HEK293 (cell line): ENCODE results near the gene ZNF473.
A peak's percentile ranks its signal among the peaks of the same experiment; 100 is the strongest.
"Not testable (repeated sequence)": the region's sequence is repeated elsewhere in the genome, so short reads cannot be mapped to it uniquely, and the experiment has no call there.

Experiments used
- CTCF ChIA-PET: fragments of 350-600 bp; formaldehyde crosslinking; extraction: SDS; loops from one replicate; lab custom pipeline; 2021; ENCODE audit warnings: antibody characterized with exemption; lab: Yijun Ruan, JAX
- POLR2A ChIA-PET: fragments of 300-600 bp; formaldehyde crosslinking; extraction: SDS; loops from one replicate; lab custom pipeline; 2020; ENCODE audit warnings: antibody characterized with exemption, inconsistent platforms; lab: Yijun Ruan, JAX
- H3K27ac ChIP-seq: fragments of 200-500 bp; sonication (Bioruptor generic); 2 replicates; pipeline ENCODE4 v1.5.1; 2014; ENCODE audit warnings: low read depth, low read length, control low read depth, inconsistent platforms; ENCODE audit errors: extremely low read depth
- H3K36me3 ChIP-seq, 2 experiments: fragments of 200-500 bp in 1 of 2; sonication (Bioruptor generic) in 1 of 2; 1 replicate in 1 of 2; 2 replicates in 1 of 2; pipeline ENCODE4 v1.5.1; 2014 to 2017; ENCODE audit warnings: inconsistent platforms in 2 of 2, low read length in 2 of 2; ENCODE audit not compliant: control insufficient read depth in 2 of 2, insufficient read depth in 1 of 2
- H3K4me1 ChIP-seq: fragments of 200-500 bp; sonication (Bioruptor generic); 2 replicates; pipeline ENCODE4 v1.5.1; 2014; ENCODE audit warnings: mild to moderate bottlenecking, low read length, inconsistent platforms; ENCODE audit not compliant: control insufficient read depth, insufficient read depth
- H3K4me3 ChIP-seq: 2 replicates; pipeline ENCODE4 v1.5.1; 2011; ENCODE audit warnings: low read depth, mild to moderate bottlenecking, control low read depth, low read length, moderate library complexity
- H3K9me3 ChIP-seq: fragments of 200-500 bp; sonication (Bioruptor generic); 2 replicates; pipeline ENCODE4 v1.5.1; 2014; ENCODE audit warnings: low read depth, low read length, inconsistent platforms; ENCODE audit not compliant: control insufficient read depth, insufficient read depth
- IKZF3 ChIP-seq: fragments of 450-650 bp; IDR thresholded peaks from 2 replicates; pipeline ENCODE4 v1.5.0; 2018; ENCODE audit warnings: missing biosample characterization, mild to moderate bottlenecking, missing genetic modification characterization, moderate library complexity
- KLF9 ChIP-seq: fragments of 450-650 bp; formaldehyde crosslinking; IDR thresholded peaks from 2 replicates; pipeline ENCODE4 v1.5.1; 2016; ENCODE audit warnings: missing biosample characterization, missing genetic modification characterization, low read depth
- ZBTB8A ChIP-seq: fragments of 450-650 bp; formaldehyde crosslinking; IDR thresholded peaks from 2 replicates; pipeline ENCODE4 v1.5.1; 2016; ENCODE audit warnings: missing biosample characterization, missing genetic modification characterization

The ZNF473 gene

DNA sequence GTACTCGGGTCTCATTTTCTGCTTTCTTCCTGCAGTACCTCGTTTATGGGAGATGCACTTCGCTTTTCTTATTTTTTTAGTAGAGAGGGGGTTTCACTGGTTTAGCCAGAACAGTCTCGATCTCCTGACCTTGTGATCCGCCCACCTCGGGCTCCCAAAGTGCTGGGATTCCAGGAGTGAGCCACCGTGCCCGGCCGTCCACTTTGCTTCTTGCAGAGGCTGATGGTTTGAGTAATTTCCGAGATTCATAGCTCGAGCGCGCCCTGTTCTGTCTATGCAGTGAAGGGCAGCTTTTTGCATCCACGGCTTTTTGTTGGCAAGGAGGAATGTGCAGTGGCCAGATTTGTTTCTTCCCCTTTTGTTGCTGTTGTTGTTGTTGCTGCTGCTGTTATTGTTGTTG, 73.1 kb downstream of the ZNF473 start:
- TF ChIP-seq IKZF3 (tag by site-specific recombination) (peak; percentile 85; the same call in 1 of the 2 replicates), KLF9 (peak; percentile 34; the same call in 1 of the 2 replicates), ZBTB8A (tag by site-specific recombination) (peak; percentile 26; the same call in 1 of the 2 replicates)
- TF ChIP-seq, all 188 proteins: peak for 3; not testable (repeated sequence) for 185
- H3K27ac ChIP-seq, POLR2A ChIA-PET, H3K4me3 ChIP-seq, H3K36me3 ChIP-seq, H3K9me3 ChIP-seq, H3K4me1 ChIP-seq, CTCF ChIA-PET: not testable (repeated sequence)

DNA sequence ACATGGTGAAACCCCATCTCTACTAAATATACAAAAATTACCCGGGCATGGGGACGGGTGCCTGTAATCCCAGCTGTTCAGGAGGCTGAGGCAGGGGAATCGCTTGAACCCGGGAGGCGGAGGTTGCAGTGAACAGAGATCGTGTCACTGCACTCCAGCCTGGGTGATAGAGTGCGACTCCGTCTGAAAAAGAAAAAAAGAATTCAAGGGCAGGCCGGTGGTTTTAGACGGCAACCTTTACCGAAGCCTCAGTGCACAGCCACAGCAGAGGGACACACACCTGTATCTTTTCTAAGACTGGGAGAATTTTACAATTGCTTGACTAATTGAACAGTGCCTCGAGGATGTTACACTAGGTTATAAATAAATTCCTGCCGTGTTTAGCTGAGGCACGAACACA, 73.9 kb downstream of the ZNF473 start:
- H3K4me1 ChIP-seq, H3K9me3 ChIP-seq, CTCF ChIA-PET, POLR2A ChIA-PET, H3K36me3 ChIP-seq, H3K4me3 ChIP-seq, H3K27ac ChIP-seq: not testable (repeated sequence)

DNA sequence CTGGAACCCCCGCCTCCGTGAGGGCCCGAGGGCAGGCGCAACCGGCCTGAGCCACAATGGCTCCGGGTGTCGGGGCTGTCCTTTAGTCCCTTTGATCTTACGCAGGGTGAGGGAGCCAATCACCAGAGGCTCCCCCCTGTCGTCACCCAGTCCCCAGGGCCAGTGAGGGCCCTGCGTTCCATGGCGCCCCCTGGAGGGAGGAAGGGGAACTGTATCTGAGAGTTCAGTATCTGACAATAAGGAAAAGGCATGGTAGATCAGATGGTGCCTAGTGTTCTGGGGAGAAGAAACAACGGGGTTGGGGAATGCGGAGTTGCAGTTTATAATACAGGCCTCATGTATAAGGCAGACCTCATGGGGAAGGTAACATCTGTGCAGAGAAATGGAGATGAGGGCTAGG, 75.1 kb downstream of the ZNF473 start:
- H3K36me3 ChIP-seq, H3K4me1 ChIP-seq, H3K4me3 ChIP-seq, H3K27ac ChIP-seq, POLR2A ChIA-PET, CTCF ChIA-PET, H3K9me3 ChIP-seq: not testable (repeated sequence)
